Uterus (tissue), 4 donors: ENCODE data around the gene PRR5L. TPM values are rescaled to one million over a fixed set of nuclear protein-coding genes. Genes with fewer than 3 reads are reported as not detected.

ENCODE experiments used
- DNase-seq, 2 donors: peaks; one replicate each; pipeline ENCODE4 v3.0.0-alpha.2; 2019 to 2020
- H3K27ac ChIP-seq, 2 donors: fragments of 200-600 bp; sonication (generic); 1 replicate in 1 of 2; 2 replicates in 1 of 2; pipeline ENCODE4 v1.5.1; 2016 to 2018
- H3K27me3 ChIP-seq, 2 donors: fragments of 200-600 bp; sonication (generic); one replicate each; pipeline ENCODE4 v1.5.1; 2018 to 2019; ENCODE audit warnings: control low read depth in 1 of 2
- H3K36me3 ChIP-seq, 2 donors: fragments of 200-600 bp; sonication (generic); one replicate each; pipeline ENCODE4 v1.5.1; 2019; ENCODE audit warnings: control low read depth in 1 of 2
- H3K4me1 ChIP-seq, 2 donors: fragments of 200-600 bp; sonication (generic); one replicate each; pipeline ENCODE4 v1.5.1; 2018 to 2019; ENCODE audit warnings: control low read depth in 1 of 2
- H3K4me3 ChIP-seq, 2 donors: fragments of 200-600 bp; sonication (generic); 1 replicate in 1 of 2; 2 replicates in 1 of 2; pipeline ENCODE4 v1.5.1; 2018 to 2019; ENCODE audit warnings: mild to moderate bottlenecking in 1 of 2
- H3K9me3 ChIP-seq, 2 donors: fragments of 200-600 bp; sonication (generic); one replicate each; pipeline ENCODE4 v1.5.1; 2019; ENCODE audit warnings: control low read depth in 1 of 2
- POLR2A ChIP-seq, 2 donors: fragments of 450-650 bp; IDR thresholded peaks; one replicate each; pipeline ENCODE4 v1.6.1; 2016; ENCODE audit warnings: antibody characterized with exemption in 2 of 2, mild to moderate bottlenecking in 1 of 2, moderate library complexity in 1 of 2
- intact Hi-C: fragments of 100-400 bp; cut with DNase I; formaldehyde crosslinking; loops from one replicate; pipeline ENCODE4 v1.15.1; 2023; ENCODE audit warnings: low total_unique reads
- total RNA-seq, 4 donors: library from RNA; depleted of rRNA in 3 of 4; stranded (reverse); fragments of >200 nt in 3 of 4; gene quantifications; one replicate each; pipeline versions ENCODE4 v1.1.0 to v1.2.4, GENCODE V29; 2014 to 2023
- TF ChIP-seq, protein P1 (sequence below), 4 experiments: fragments of 200-600 bp in 2 of 4; fragments of 450-650 bp in 2 of 4; sonication (generic) in 2 of 4; IDR thresholded peaks; one replicate each; pipeline ENCODE4 v1.5.1; 2016 to 2019; ENCODE audit warnings: antibody characterized with exemption in 4 of 4, mild to moderate bottlenecking in 2 of 4, moderate library complexity in 1 of 4
- donor health status: DM: yes; HTN: yes; CAD: no.

PRR5L gene
- total RNA-seq, 4 donors from 2014 or later, result 7.7 to 62.1 (median 27.8) TPM

DNA sequence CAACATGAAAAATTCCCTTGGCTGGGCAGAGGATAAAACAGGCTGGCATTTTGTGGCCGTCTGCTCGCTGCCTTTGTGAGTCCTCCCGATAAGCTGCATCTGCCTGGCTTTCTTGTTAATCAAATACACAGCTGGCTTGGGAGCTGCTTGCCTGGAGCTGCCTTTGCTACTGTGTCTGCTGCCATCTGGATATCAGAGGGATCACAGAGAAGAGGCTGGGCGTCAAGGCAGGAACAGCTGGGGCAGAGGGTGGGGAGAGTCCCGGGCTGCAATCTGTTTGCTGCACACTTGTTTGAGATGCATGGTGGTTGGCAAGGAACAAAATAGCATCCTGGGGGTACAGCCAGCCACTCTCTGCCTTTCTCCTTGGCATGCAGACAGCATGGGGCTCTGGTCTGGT is 42.9 kb upstream of the PRR5L start:
- DNase-seq, result no peak
- Histone ChIP-seq H3K36me3 (no peaks in the 10 kb centered on the region), H3K27me3 (no peaks in the 10 kb centered on the region), H3K4me1 (no peaks in the 10 kb centered on the region), H3K4me3 (no peak overlapping the region), H3K9me3 (no peaks in the 10 kb centered on the region), H3K27ac (no peak overlapping the region)
- intact Hi-C loops, result no loop called here
- TF ChIP-seq, protein P1, sequence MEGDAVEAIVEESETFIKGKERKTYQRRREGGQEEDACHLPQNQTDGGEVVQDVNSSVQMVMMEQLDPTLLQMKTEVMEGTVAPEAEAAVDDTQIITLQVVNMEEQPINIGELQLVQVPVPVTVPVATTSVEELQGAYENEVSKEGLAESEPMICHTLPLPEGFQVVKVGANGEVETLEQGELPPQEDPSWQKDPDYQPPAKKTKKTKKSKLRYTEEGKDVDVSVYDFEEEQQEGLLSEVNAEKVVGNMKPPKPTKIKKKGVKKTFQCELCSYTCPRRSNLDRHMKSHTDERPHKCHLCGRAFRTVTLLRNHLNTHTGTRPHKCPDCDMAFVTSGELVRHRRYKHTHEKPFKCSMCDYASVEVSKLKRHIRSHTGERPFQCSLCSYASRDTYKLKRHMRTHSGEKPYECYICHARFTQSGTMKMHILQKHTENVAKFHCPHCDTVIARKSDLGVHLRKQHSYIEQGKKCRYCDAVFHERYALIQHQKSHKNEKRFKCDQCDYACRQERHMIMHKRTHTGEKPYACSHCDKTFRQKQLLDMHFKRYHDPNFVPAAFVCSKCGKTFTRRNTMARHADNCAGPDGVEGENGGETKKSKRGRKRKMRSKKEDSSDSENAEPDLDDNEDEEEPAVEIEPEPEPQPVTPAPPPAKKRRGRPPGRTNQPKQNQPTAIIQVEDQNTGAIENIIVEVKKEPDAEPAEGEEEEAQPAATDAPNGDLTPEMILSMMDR (IDR thresholded peaks at IDR 0.05), result no peak
- no peak for TF ChIP-seq POLR2A (IDR thresholded peaks at IDR 0.05)

GRCh38 chr11:36254713-36255112 is 41.4 kb upstream of the PRR5L start:
- intact Hi-C loops, result loop anchor here (5.0 kb wide), 1 partner anchor 637 kb away; the partner anchor contains the start of gene FJX1
- Histone ChIP-seq H3K27me3 (no peaks in the 10 kb centered on the region), H3K27ac (no peak overlapping the region), H3K9me3 (no peaks in the 10 kb centered on the region), H3K4me1 (no peaks in the 10 kb centered on the region), H3K4me3 (no peak overlapping the region), H3K36me3 (no peaks in the 10 kb centered on the region)
- TF ChIP-seq, protein P1 (IDR thresholded peaks at IDR 0.05), result no peak
- TF ChIP-seq POLR2A (IDR thresholded peaks at IDR 0.05), result no peak
- DNase-seq, result no peak

- TF ChIP-seq, protein P1 (IDR thresholded peaks at IDR 0.05), result no peak
- TF ChIP-seq POLR2A (IDR thresholded peaks at IDR 0.05), result no peak
- Histone ChIP-seq H3K27me3 (no peaks in the 10 kb centered on the region), H3K36me3 (no peaks in the 10 kb centered on the region), H3K9me3 (no peaks in the 10 kb centered on the region), H3K27ac (no peak overlapping the region), H3K4me3 (no peak overlapping the region), H3K4me1 (no peaks in the 10 kb centered on the region)
- intact Hi-C loops, result loop anchor here (5.0 kb wide), 1 partner anchor 640 kb away; the partner anchor contains the start of gene FJX1
- peak in 1 of 2 donors; percentile 24 for DNase-seq
Measured at GRCh38 chr11:36257351-36257750, 38.7 kb upstream of the PRR5L start.

GRCh38 chr11:36258730-36259360 is 37.2 kb upstream of the PRR5L start:
- H3K4me3 ChIP-seq, result no peak overlapping the region
- TF ChIP-seq, protein P1 (IDR thresholded peaks at IDR 0.05), result peak; percentile 40 to 61 (median 49)
- no peak for TF ChIP-seq POLR2A (IDR thresholded peaks at IDR 0.05)
- H3K27me3 ChIP-seq, result no peaks in the 10 kb centered on the region
- intact Hi-C loops, result loop anchor here (5.0 kb wide), 1 partner anchor 642 kb away; the partner anchor contains the start of gene FJX1
- peak; percentile 47 to 50 for DNase-seq
- H3K9me3 ChIP-seq, result no peaks in the 10 kb centered on the region
- H3K4me1 ChIP-seq, result no peaks in the 10 kb centered on the region
- no peaks in the 10 kb centered on the region for H3K36me3 ChIP-seq
- no peak overlapping the region for H3K27ac ChIP-seq

DNA sequence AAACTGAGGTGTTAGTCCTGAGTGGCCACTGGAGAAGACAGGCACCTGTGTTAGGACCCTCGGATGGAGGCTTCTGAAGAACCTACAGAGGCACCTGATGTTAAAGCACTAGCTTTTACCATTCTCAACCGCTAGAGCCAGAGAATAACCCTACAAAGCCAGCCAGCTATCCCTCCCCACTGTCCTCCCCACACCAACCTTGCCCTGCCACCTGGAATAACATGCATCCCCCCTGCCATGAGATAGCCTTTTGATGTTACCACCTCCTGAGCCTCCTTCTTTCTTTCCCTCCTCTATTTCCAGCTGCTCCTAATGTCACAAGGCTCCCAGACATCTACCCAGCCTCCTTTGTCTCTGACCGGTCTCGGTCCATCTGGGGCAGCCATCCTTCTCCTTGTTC is 35.0 kb upstream of the PRR5L start:
- Histone ChIP-seq H3K9me3 (no peaks in the 10 kb centered on the region), H3K4me3 (no peak overlapping the region), H3K27me3 (no peaks in the 10 kb centered on the region), H3K27ac (no peak overlapping the region), H3K4me1 (no peaks in the 10 kb centered on the region), H3K36me3 (no peaks in the 10 kb centered on the region)
- intact Hi-C loops, result loop anchor here (5.0 kb wide), 1 partner anchor 439 kb away; no protein-coding TSS in a partner anchor
- TF ChIP-seq POLR2A (IDR thresholded peaks at IDR 0.05), result no peak
- TF ChIP-seq, protein P1 (IDR thresholded peaks at IDR 0.05), result no peak
- DNase-seq, result no peak
